GF-D8 (cell line): ENCODE results near the gene PEX5L.
A peak's percentile ranks its signal among the peaks of the same experiment; 100 is the strongest.

Experiments
- DNase-seq: peaks from one replicate; lab custom pipeline; 2025; lab: John Stamatoyannopoulos, UW

Gene PEX5L

GRCh38 chr3:179771797-179772196 is 264.9 kb downstream of the PEX5L start:
- DNase-seq: peak; percentile 15

GRCh38 chr3:179769411-179770247 is 267.1 kb downstream of the PEX5L start:
- DNase-seq: no peak

- DNase-seq: no peak
Measured at GRCh38 chr3:179768080-179768479, 268.7 kb downstream of the PEX5L start.

- DNase-seq: no peak
Measured at GRCh38 chr3:179766416-179767133, 270.2 kb downstream of the PEX5L start.

GRCh38 chr3:179765396-179765795 is 271.3 kb downstream of the PEX5L start:
- DNase-seq: no peak

GRCh38 chr3:179760944-179761343 is 275.8 kb downstream of the PEX5L start:
- DNase-seq: no peak

- DNase-seq: no peak
Measured at GRCh38 chr3:179750720-179751328, 285.9 kb downstream of the PEX5L start.

GRCh38 chr3:179745716-179746115 is 291.0 kb downstream of the PEX5L start:
- DNase-seq: no peak

GRCh38 chr3:179745079-179745478 is 291.7 kb downstream of the PEX5L start:
- DNase-seq: no peak
